HepG2 (cell line): ENCODE data around the gene INTS4. TPM values are rescaled to one million over a fixed set of nuclear protein-coding genes. Genes with fewer than 3 reads are reported as not detected.
A peak's percentile ranks its signal among the peaks of the same experiment; 100 is the strongest.

Source experiments
- ATF4 ChIP-seq, 2 experiments: fragments of 450-650 bp in 1 of 2; sonication (generic) in 1 of 2; formaldehyde crosslinking; IDR thresholded peaks; 2 replicates each; pipeline versions ENCODE4 v1.5.0 to v1.8.0; 2020 to 2022; ENCODE audit warnings: mild to moderate bottlenecking in 1 of 2, missing genetic modification reagents in 1 of 2
- BRD4 ChIP-seq: sonication (generic); formaldehyde crosslinking; IDR thresholded peaks from 2 replicates; pipeline ENCODE4 v1.4.0; 2020; ENCODE audit warnings: missing genetic modification reagents
- ELF3 ChIP-seq: IDR thresholded peaks from 2 replicates; pipeline ENCODE4 v1.6.1; 2016; ENCODE audit warnings: missing genetic modification reagents, missing compliant biosample characterization
- FIP1L1 ChIP-seq: fragments of 200-400 bp; formaldehyde crosslinking; IDR thresholded peaks from 2 replicates; pipeline ENCODE4 v1.6.1; 2018; ENCODE audit warnings: low read depth, mild to moderate bottlenecking, low read length, moderate library complexity, borderline replicate concordance; ENCODE audit not compliant: insufficient read depth
- FOXA1 ChIP-seq, 2 experiments: fragments of 450-650 bp in 1 of 2; sonication (generic) in 1 of 2; formaldehyde crosslinking in 1 of 2; IDR thresholded peaks; 2 replicates each; pipeline versions ENCODE4 v1.4.0 to v1.6.1; 2016 to 2020; ENCODE audit warnings: missing genetic modification reagents in 1 of 2
- GABPA ChIP-seq, 2 experiments: IDR thresholded peaks; 2 replicates each; pipeline ENCODE4 v1.6.1; 2011 to 2016; ENCODE audit warnings: low read depth in 2 of 2, low read length in 1 of 2, missing biosample characterization in 1 of 2, missing genetic modification characterization in 1 of 2
- GFI1 ChIP-seq: sonication (generic); formaldehyde crosslinking; IDR thresholded peaks from 2 replicates; pipeline ENCODE4 v1.5.0; 2020; ENCODE audit warnings: missing genetic modification reagents, mild to moderate bottlenecking, borderline replicate concordance
- GMEB1 ChIP-seq: sonication (generic); formaldehyde crosslinking; IDR thresholded peaks from 2 replicates; pipeline ENCODE4 v1.5.1; 2020; ENCODE audit warnings: missing genetic modification reagents, mild to moderate bottlenecking, borderline replicate concordance
- HIVEP1 ChIP-seq: sonication (generic); formaldehyde crosslinking; IDR thresholded peaks from 2 replicates; pipeline ENCODE4 v1.4.0; 2020; ENCODE audit warnings: mild to moderate bottlenecking, missing genetic modification reagents
- IKZF1 ChIP-seq: fragments of 450-650 bp; IDR thresholded peaks from 2 replicates; pipeline ENCODE4 v1.7.1; 2016
- JARID2 ChIP-seq: sonication (generic); formaldehyde crosslinking; IDR thresholded peaks from 2 replicates; pipeline ENCODE4 v1.8.1; 2023; ENCODE audit warnings: missing genetic modification reagents, inconsistent platforms; ENCODE audit not compliant: insufficient replicate concordance
- NONO ChIP-seq, 2 experiments: fragments of 450-650 bp in 1 of 2; sonication (generic) in 1 of 2; formaldehyde crosslinking in 1 of 2; IDR thresholded peaks in 1 of 2; conservative IDR thresholded peaks in 1 of 2; 2 replicates each; pipeline versions ENCODE4 v1.6.1 to v1.8.0; 2017 to 2022; ENCODE audit warnings: mild to moderate bottlenecking in 1 of 2, missing genetic modification reagents in 1 of 2, moderate library complexity in 1 of 2
- NR2C2 ChIP-seq: sonication (generic); formaldehyde crosslinking; IDR thresholded peaks from 2 replicates; pipeline ENCODE4 v1.4.0; 2020; ENCODE audit warnings: missing genetic modification reagents, mild to moderate bottlenecking, moderate library complexity, borderline replicate concordance
- ONECUT2 ChIP-seq: sonication (generic); formaldehyde crosslinking; IDR thresholded peaks from 2 replicates; pipeline ENCODE4 v1.4.0; 2020; ENCODE audit warnings: missing genetic modification reagents
- PHF5A ChIP-seq: IDR thresholded peaks from one replicate; pipeline ENCODE4 v1.6.1; 2018; ENCODE audit warnings: low read depth, missing genetic modification reagents; ENCODE audit not compliant: unreplicated experiment
- POLR2A ChIP-seq, 2 experiments: IDR thresholded peaks; 2 replicates each; pipeline ENCODE4 v1.6.1; 2011; ENCODE audit warnings: low read depth in 2 of 2, low read length in 2 of 2, mild to moderate bottlenecking in 1 of 2, moderate library complexity in 1 of 2; ENCODE audit not compliant: insufficient read depth in 1 of 2
- PREB ChIP-seq: sonication (generic); formaldehyde crosslinking; IDR thresholded peaks from 2 replicates; pipeline ENCODE4 v1.4.0; 2020; ENCODE audit warnings: missing genetic modification reagents
- SALL1 ChIP-seq: sonication (generic); formaldehyde crosslinking; IDR thresholded peaks from 2 replicates; pipeline ENCODE4 v1.8.0; 2022; ENCODE audit warnings: mild to moderate bottlenecking, missing genetic modification reagents
- ZNF282 ChIP-seq: fragments of 450-650 bp; IDR thresholded peaks from 2 replicates; pipeline ENCODE4 v1.6.1; 2018; ENCODE audit not compliant: partially characterized antibody
- ZNF329 ChIP-seq: sonication (generic); formaldehyde crosslinking; IDR thresholded peaks from 2 replicates; pipeline ENCODE4 v1.9.0; 2021; ENCODE audit warnings: low read depth, mild to moderate bottlenecking, missing genetic modification reagents
- ZNF337 ChIP-seq: sonication (generic); formaldehyde crosslinking; IDR thresholded peaks from 2 replicates; pipeline ENCODE4 v1.5.1; 2020; ENCODE audit warnings: missing genetic modification reagents, low read depth, mild to moderate bottlenecking, borderline replicate concordance
- ZNF343 ChIP-seq: sonication (generic); formaldehyde crosslinking; IDR thresholded peaks from 2 replicates; pipeline ENCODE4 v1.4.0; 2020; ENCODE audit warnings: mild to moderate bottlenecking, missing genetic modification reagents
- ZNF644 ChIP-seq: IDR thresholded peaks from 2 replicates; pipeline ENCODE4 v1.6.1; 2016; ENCODE audit warnings: low read depth
- ZNF749 ChIP-seq: sonication (generic); formaldehyde crosslinking; IDR thresholded peaks from 2 replicates; pipeline ENCODE4 v1.8.0; 2022; ENCODE audit warnings: mild to moderate bottlenecking, missing genetic modification reagents, moderate library complexity, borderline replicate concordance
- ZNF766 ChIP-seq: sonication (generic); formaldehyde crosslinking; IDR thresholded peaks from 2 replicates; pipeline ENCODE4 v1.5.0; 2020; ENCODE audit warnings: missing genetic modification reagents, borderline replicate concordance
- polyA plus RNA-seq, 8 experiments: library from polyadenylated mRNA; depleted of rRNA in 3 of 8; stranded (reverse) in 7 of 8; unstranded in 1 of 8; fragments of >200 nt; fragmentation: Illumina TruSeq in 4 of 8; extraction: Trizol in 4 of 8; gene quantifications; 2 replicates each; pipeline versions ENCODE4 v1.2.1 to v1.2.3, GENCODE V29; 2011 to 2016; ENCODE audit warnings: low read depth in 4 of 8, missing spikeins in 1 of 8, mixed read lengths in 1 of 8; ENCODE audit not compliant: insufficient read depth in 1 of 8
- total RNA-seq, 5 experiments: library from RNA; depleted of rRNA; stranded (reverse); fragments of >200 nt; fragmentation: Illumina TruSeq; extraction: Trizol; gene quantifications; 2 replicates each; pipeline ENCODE4 v1.2.3, GENCODE V29; 2016; ENCODE audit warnings: low read depth in 1 of 5

Gene INTS4
- total and polyA plus RNA-seq, 2 of the 13 experiments (the other 11 are each of a cell fraction or from before 2014, with no cell fraction given), result 37.3 to 44.8 TPM

GRCh38 chr11:77994434-77995362, at the start of gene INTS4 (continued):
- TF ChIP-seq BRD4 (CRISPR knock-in tag), result no peak
- no peak for TF ChIP-seq JARID2 (CRISPR knock-in tag)
- no peak for TF ChIP-seq NONO (IDR thresholded peaks at IDR 0.05)
- peak; percentile 47; the same call in 1 of the 2 replicates for TF ChIP-seq NONO (CRISPR knock-in tag; conservative IDR thresholded peaks at IDR 0.05)
- TF ChIP-seq ZNF766 (CRISPR knock-in tag), result peak; percentile 54; the same call in 1 of the 2 replicates
- peak; percentile 98 for TF ChIP-seq NR2C2 (CRISPR knock-in tag)
- peak; percentile 89 for TF ChIP-seq GABPA (IDR thresholded peaks at IDR 0.05; ENCODE audit: low read depth, low read length)
- peak; percentile 97 for TF ChIP-seq GABPA (CRISPR knock-in tag; IDR thresholded peaks at IDR 0.05; ENCODE audit: low read depth)
- TF ChIP-seq ONECUT2, result no peak
- no peak for TF ChIP-seq PHF5A
- TF ChIP-seq ELF3 (CRISPR knock-in tag), result peak; percentile 94
- TF ChIP-seq POLR2A (IDR thresholded peaks at IDR 0.05; ENCODE audit: insufficient read depth in 1 of 2, low read depth in 2 of 2, low read length in 2 of 2), result peak; percentile 57 to 75
- TF ChIP-seq FOXA1 (IDR thresholded peaks at IDR 0.05), result no peak
- TF ChIP-seq FOXA1 (CRISPR knock-in tag; IDR thresholded peaks at IDR 0.05), result 0 out of 2 replicates have a peak, but pooled peaks have one; percentile 15
- TF ChIP-seq ZNF282, result no peak
- TF ChIP-seq SALL1, result peak; percentile 84
- TF ChIP-seq ZNF337 (CRISPR knock-in tag), result no peak
- TF ChIP-seq HIVEP1, result peak; percentile 17; the same call in 1 of the 2 replicates
- TF ChIP-seq ZNF329 (CRISPR knock-in tag), result no peak
- peak; percentile 89 for TF ChIP-seq GMEB1 (CRISPR knock-in tag)
- TF ChIP-seq ZNF343, result no peak
- TF ChIP-seq IKZF1, result no peak
- peak; percentile 66; the same call in 1 of the 2 replicates for TF ChIP-seq ZNF749 (CRISPR knock-in tag)
- TF ChIP-seq ATF4 (CRISPR knock-in tag; IDR thresholded peaks at IDR 0.05), result peak in 1 of 2 experiments; percentile 79; a peak in 2 of 4 replicates
- no peak for TF ChIP-seq PREB (CRISPR knock-in tag)
- TF ChIP-seq FIP1L1, result no peak
- TF ChIP-seq GFI1, result no peak; the same call in 1 of the 2 replicates
- TF ChIP-seq ZNF644 (CRISPR knock-in tag), result no peak
